Head of caudate nucleus (tissue), 42 donors: ENCODE data around the gene EXOC3L2.
"Not testable (repeated sequence)": the region's sequence is repeated elsewhere in the genome, so short reads cannot be mapped to it uniquely, and the experiment has no call there.

Source experiments
- DNase-seq, 42 donors: peaks; one replicate each; pipeline versions ENCODE4 v3.0.0 to v3.0.0-alpha.2; 2020 to 2021; ENCODE audit warnings: mixed read lengths in 7 of 42
- intact Hi-C: fragments of 100-400 bp; cut with DNase I; formaldehyde crosslinking; loops from one replicate; pipeline ENCODE4 v1.15.0; 2022

The EXOC3L2 gene

GRCh38 chr19:45234089-45234869 lies 10.9 kb downstream of the EXOC3L2 start:
- intact Hi-C loops = no loop called here
- peak in 1 of 42 donors; percentile 21 for DNase-seq

- no peak for DNase-seq
- intact Hi-C loops = no loop called here
Observed at GRCh38 chr19:45231891-45232290, 13.3 kb downstream of the EXOC3L2 start.

- DNase-seq, intact Hi-C loops: not testable (repeated sequence)
Observed at GRCh38 chr19:45229056-45229455, 16.2 kb downstream of the EXOC3L2 start.

- intact Hi-C loops = no loop called here
- DNase-seq = no peak
Observed at GRCh38 chr19:45224645-45225044, 20.6 kb downstream of the EXOC3L2 start.

- DNase-seq = no peak
- intact Hi-C loops = no loop called here
Observed at GRCh38 chr19:45223879-45224278, 21.3 kb downstream of the EXOC3L2 start.

GRCh38 chr19:45222724-45223123 lies 22.5 kb downstream of the EXOC3L2 start:
- no peak for DNase-seq
- intact Hi-C loops = no loop called here

GRCh38 chr19:45218911-45219743 lies 26.1 kb downstream of the EXOC3L2 start:
- intact Hi-C loops = no loop called here
- DNase-seq = no peak

- no peak for DNase-seq
- intact Hi-C loops = no loop called here
Observed at GRCh38 chr19:45218426-45218825, 26.8 kb downstream of the EXOC3L2 start.

GRCh38 chr19:45217957-45218334 lies 27.3 kb downstream of the EXOC3L2 start:
- intact Hi-C loops = no loop called here
- no peak for DNase-seq

- no peak for DNase-seq
- intact Hi-C loops = no loop called here
Observed at GRCh38 chr19:45217193-45217956, 27.8 kb downstream of the EXOC3L2 start.

- no peak for DNase-seq
- intact Hi-C loops = no loop called here
Observed at GRCh38 chr19:45216667-45217066, 28.5 kb downstream of the EXOC3L2 start.

- intact Hi-C loops = no loop called here
- no peak for DNase-seq
Observed at GRCh38 chr19:45215391-45216191, 29.6 kb downstream of the EXOC3L2 start.

- DNase-seq = no peak
- intact Hi-C loops = no loop called here
Observed at GRCh38 chr19:45213031-45213430, 32.2 kb downstream of the EXOC3L2 start.

GRCh38 chr19:45211751-45212381 lies 33.3 kb downstream of the EXOC3L2 start:
- DNase-seq = no peak

GRCh38 chr19:45206328-45206727 lies 38.9 kb downstream of the EXOC3L2 start:
- DNase-seq = no peak
- intact Hi-C loops = no loop called here

More at GRCh38 chr19:45211751-45212381, 33.3 kb downstream of the EXOC3L2 start:
- intact Hi-C loops = no loop called here

GRCh38 chr19:45205810-45206209 lies 39.4 kb downstream of the EXOC3L2 start:
- no peak for DNase-seq
- intact Hi-C loops = no loop called here

GRCh38 chr19:45202637-45203036 lies 42.6 kb downstream of the EXOC3L2 start:
- DNase-seq = no peak
- intact Hi-C loops = no loop called here

- intact Hi-C loops = no loop called here
- peak in 38 of 42 donors; percentile 17 to 78 (median 52) for DNase-seq
Observed at GRCh38 chr19:45200568-45200967, 44.6 kb downstream of the EXOC3L2 start.
